HG02943 (cell line): ENCODE data around the gene ICAM4.
"Not testable (repeated sequence)": the region's sequence is repeated elsewhere in the genome, so short reads cannot be mapped to it uniquely, and the experiment has no call there.

Experiments used
- ATAC-seq: cut with Tn5 transposase; IDR thresholded peaks from one replicate; pipeline ENCODE4 v1.9.1; 2021; ENCODE audit warnings: mild to moderate bottlenecking, low read depth, moderate library complexity; ENCODE audit not compliant: unreplicated experiment

The ICAM4 gene

DNA sequence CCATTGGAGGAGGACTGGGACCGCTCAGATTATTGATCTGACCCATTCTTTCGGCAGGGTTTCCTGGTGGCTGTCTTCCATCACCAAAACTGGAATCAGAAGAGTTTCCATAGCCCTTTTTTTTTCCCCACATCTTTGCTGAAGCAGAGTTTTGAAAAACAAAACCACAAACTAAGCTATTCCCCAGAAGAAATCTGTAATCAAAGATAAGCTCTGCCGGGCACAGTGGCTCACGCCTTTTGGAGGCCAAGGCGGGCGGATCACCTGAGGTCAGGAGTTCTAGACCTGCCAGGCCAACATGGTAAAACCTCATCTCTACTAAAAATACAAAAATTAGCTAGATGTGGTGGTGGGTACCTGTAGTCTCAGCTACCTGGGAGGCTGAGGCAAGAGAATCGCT, 20.0 kb upstream of the ICAM4 start:
- no peak for ATAC-seq

GRCh38 chr19:10268071-10268470, 18.7 kb upstream of the ICAM4 start:
- ATAC-seq, result no peak

- ATAC-seq, result no peak
Observed at GRCh38 chr19:10269333-10270179, 17.2 kb upstream of the ICAM4 start.

- ATAC-seq, result no peak
Observed at GRCh38 chr19:10270180-10270615, 16.6 kb upstream of the ICAM4 start.

DNA sequence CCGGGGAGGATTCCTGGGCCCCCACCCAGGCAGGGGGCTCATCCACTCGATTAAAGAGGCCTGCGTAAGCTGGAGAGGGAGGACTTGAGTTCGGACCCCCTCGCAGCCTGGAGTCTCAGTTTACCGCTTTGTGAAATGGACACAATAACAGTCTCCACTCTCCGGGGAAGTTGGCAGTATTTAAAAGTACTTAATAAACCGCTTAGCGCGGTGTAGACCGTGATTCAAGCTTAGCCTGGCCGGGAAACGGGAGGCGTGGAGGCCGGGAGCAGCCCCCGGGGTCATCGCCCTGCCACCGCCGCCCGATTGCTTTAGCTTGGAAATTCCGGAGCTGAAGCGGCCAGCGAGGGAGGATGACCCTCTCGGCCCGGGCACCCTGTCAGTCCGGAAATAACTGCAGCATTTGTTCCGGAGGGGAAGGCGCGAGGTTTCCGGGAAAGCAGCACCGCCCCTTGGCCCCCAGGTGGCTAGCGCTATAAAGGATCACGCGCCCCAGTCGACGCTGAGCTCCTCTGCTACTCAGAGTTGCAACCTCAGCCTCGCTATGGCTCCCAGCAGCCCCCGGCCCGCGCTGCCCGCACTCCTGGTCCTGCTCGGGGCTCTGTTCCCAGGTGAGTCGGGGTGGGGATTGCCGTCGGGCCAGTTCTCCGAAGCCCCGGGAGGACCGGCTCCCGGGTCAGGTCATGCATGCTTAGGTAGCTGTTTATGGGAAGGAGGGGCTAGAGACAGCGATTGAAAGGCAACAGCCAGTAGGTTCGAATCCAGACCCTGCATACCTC, 15.9 kb upstream of the ICAM4 start, which contains the start of gene ICAM1:
TSS of gene ICAM1 (plus strand) at position 505 of the 779 bp plus-strand sequence. CDS start at position 545, 40 bp downstream.
- ATAC-seq, result no peak

- no peak for ATAC-seq
Observed at GRCh38 chr19:10271543-10272086, 15.1 kb upstream of the ICAM4 start.

DNA sequence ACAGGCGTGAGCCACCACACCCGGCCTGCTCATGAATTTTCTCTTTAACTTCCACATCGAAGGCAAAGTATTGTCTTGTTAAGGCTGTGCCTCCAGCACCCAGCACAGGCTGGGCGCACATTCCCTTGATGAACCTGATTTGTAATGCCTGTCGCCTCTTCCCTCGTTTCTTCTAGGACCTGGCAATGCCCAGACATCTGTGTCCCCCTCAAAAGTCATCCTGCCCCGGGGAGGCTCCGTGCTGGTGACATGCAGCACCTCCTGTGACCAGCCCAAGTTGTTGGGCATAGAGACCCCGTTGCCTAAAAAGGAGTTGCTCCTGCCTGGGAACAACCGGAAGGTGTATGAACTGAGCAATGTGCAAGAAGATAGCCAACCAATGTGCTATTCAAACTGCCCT, 12.2 kb upstream of the ICAM4 start:
- ATAC-seq, result no peak

GRCh38 chr19:10277795-10278589, 8.8 kb upstream of the ICAM4 start:
- no peak for ATAC-seq

DNA sequence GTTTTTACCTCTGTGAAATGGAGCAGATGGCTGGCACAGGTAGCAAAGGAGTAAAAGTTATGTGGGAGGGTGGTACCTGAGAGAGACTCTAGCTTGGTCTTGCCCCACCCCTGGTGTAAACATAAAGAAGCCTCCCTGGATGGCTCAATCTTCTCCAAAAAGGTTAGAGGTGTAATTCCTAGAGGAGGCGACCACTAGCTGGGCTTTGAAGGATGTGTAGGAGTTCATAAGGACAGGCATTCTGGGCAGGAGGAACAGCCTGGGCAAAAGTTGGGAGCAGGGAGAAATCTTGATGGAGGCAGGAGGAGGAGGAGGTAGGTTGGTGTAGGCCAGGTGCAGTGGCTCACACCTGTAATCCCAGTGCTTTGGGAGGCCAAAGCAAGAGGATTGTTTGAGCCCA, 7.8 kb upstream of the ICAM4 start:
- ATAC-seq, result no peak

GRCh38 chr19:10279737-10280442, 6.9 kb upstream of the ICAM4 start:
- ATAC-seq, result no peak

DNA sequence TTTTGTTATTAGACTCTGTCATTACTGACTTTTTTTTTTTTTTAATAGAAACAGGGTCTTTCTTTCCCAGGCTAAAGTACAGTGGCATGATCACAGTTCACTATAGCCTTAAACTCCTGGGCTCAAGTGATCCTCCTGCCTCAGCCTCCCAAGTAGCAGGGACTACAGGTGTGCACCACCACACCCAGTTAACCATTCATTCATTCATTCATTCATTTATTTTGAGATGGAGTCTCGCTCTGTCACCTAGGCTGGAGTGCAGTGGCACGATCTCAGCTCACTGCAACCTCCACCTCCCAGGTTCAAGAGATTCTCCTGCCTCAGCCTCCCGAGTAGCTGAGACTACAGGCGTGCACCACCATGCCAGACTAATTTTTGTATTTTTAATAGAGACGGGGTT, 4.7 kb upstream of the ICAM4 start:
- not testable (repeated sequence) for ATAC-seq

- no peak for ATAC-seq
Observed at GRCh38 chr19:10283301-10284064, 3.3 kb upstream of the ICAM4 start.

- no peak for ATAC-seq
Observed at GRCh38 chr19:10284065-10284959, 2.4 kb upstream of the ICAM4 start.

DNA sequence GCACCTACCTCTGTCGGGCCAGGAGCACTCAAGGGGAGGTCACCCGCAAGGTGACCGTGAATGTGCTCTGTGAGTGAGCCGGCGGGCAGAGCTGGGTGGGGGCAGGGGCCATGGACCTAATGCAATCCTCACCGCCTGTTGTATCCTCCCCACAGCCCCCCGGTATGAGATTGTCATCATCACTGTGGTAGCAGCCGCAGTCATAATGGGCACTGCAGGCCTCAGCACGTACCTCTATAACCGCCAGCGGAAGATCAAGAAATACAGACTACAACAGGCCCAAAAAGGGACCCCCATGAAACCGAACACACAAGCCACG, 1.8 kb upstream of the ICAM4 start:
- ATAC-seq, result no peak

GRCh38 chr19:10285393-10285792, 1.4 kb upstream of the ICAM4 start:
- ATAC-seq, result no peak

DNA sequence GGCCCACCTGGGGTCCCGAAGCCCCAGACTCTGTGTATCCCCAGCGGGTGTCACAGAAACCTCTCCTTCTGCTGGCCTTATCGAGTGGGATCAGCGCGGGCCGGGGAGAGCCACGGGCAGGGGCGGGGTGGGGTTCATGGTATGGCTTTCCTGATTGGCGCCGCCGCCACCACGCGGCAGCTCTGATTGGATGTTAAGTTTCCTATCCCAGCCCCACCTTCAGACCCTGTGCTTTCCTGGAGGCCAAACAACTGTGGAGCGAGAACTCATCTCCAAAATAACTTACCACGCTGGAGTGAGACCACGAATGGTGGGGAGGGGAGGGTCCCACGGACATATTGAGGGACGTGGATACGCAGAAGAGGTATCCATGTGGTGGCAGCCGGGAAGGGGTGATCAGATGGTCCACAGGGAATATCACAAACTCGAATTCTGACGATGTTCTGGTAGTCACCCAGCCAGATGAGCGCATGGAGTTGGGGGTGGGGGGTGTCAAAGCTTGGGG, 2.0 kb downstream of the ICAM4 start:
- no peak for ATAC-seq

DNA sequence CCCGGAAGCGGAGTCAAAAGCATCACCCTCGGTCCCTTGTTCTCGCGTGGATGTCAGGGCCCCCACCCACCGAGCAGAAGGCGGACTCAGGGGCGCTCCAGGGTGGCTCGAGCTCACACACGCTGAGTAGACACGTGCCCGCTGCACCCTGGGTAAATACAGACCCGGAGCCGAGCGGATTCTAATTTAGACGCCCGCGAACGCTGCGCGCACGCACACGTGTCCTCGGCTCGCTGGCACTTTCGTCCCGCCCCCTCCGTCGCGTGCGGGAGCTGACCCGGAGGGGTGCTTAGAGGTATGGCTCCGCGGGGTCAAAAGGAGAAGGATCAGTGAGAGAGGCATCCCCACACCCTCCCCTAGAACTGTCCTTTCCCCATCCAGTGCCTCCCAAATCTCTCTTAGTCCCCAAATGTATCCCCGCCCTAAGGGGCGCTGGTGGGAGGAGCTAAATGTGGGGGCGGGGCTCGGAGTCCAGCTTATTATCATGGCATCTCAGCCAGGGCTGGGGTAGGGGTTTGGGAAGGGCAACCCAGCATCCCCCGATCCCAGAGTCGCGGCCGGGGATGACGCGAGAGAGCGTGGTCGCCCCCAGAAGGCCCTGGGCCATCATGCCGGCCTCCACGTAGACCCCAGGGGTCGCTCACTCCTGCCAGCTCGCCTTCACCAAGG, 2.5 kb downstream of the ICAM4 start:
- ATAC-seq, result no peak
